ENCODE data around the gene HACD3. TPM values are rescaled to one million over a fixed set of nuclear protein-coding genes. Genes with fewer than 3 reads are reported as not detected.
"Not testable (repeated sequence)": the region's sequence is repeated elsewhere in the genome, so short reads cannot be mapped to it uniquely, and the experiment has no call there.

HACD3 gene
- total RNA-seq, 1 donor from 2014 or later, result 129 TPM

DNA sequence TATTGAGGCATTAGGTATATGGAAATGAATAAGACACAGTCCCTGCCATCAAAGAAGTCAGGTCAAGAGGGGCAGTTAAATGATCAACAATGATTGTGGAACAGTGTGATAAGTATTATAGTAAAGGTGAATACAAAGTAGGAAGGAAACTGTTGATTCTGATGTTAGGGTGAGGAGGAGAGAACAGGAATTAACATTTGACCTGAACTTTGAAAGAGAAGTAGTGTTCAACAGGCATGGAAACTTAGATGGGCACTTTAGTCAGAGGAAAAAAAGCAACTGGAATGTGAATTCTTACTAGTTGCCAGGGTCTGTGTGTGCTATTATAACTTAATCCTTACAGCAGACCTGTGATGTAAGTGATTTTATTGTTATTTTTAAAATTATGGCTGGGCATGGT lies 17.6 kb downstream of the HACD3 start:
- Mint-ChIP-seq H3K36me3 (ENCODE audit: low read depth, unreplicated experiment) (peaks cover 2% of the 10 kb centered on the region), H3K27ac (ENCODE audit: unreplicated experiment) (no peak overlapping the region), H3K27me3 (ENCODE audit: low read depth, unreplicated experiment) (no peaks in the 10 kb centered on the region), H3K4me3 (ENCODE audit: unreplicated experiment) (no peak overlapping the region), H3K9me3 (ENCODE audit: unreplicated experiment) (no peaks in the 10 kb centered on the region), H3K4me1 (ENCODE audit: low read depth, unreplicated experiment) (peaks cover 15% of the 10 kb centered on the region)
- no peak overlapping the region for H3K4me3 ChIP-seq (ENCODE audit: insufficient read depth, low read depth, low read length)
- H3K36me3 ChIP-seq (ENCODE audit: insufficient read depth, low read length), result no peaks in the 10 kb centered on the region
- no peak overlapping the region for H2AFZ ChIP-seq (ENCODE audit: low read depth, low read length)
- H4K20me1 ChIP-seq (ENCODE audit: insufficient read depth, low read length), result peaks cover 66% of the 10 kb centered on the region
- H3K27me3 ChIP-seq (ENCODE audit: insufficient read depth, low read length), result no peaks in the 10 kb centered on the region
- TF ChIP-seq EZH2 (IDR thresholded peaks at IDR 0.05; ENCODE audit: insufficient read depth, low read length), result no peak
- TF ChIP-seq, protein P1, sequence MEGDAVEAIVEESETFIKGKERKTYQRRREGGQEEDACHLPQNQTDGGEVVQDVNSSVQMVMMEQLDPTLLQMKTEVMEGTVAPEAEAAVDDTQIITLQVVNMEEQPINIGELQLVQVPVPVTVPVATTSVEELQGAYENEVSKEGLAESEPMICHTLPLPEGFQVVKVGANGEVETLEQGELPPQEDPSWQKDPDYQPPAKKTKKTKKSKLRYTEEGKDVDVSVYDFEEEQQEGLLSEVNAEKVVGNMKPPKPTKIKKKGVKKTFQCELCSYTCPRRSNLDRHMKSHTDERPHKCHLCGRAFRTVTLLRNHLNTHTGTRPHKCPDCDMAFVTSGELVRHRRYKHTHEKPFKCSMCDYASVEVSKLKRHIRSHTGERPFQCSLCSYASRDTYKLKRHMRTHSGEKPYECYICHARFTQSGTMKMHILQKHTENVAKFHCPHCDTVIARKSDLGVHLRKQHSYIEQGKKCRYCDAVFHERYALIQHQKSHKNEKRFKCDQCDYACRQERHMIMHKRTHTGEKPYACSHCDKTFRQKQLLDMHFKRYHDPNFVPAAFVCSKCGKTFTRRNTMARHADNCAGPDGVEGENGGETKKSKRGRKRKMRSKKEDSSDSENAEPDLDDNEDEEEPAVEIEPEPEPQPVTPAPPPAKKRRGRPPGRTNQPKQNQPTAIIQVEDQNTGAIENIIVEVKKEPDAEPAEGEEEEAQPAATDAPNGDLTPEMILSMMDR (IDR thresholded peaks at IDR 0.05; ENCODE audit: insufficient read depth, low read depth, low read length), result no peak
- no peak for DNase-seq (ENCODE audit: low read depth)
- H3K9me3 ChIP-seq (ENCODE audit: insufficient read depth, low read depth, low read length), result no peaks in the 10 kb centered on the region
- no peak for FAIRE-seq
- H3K79me2 ChIP-seq (ENCODE audit: insufficient read depth, low read length), result peaks cover 74% of the 10 kb centered on the region
- no peak overlapping the region for H3K9ac ChIP-seq (ENCODE audit: low read length)
- H3K4me1 ChIP-seq (ENCODE audit: insufficient read depth, low read length), result peaks cover 7% of the 10 kb centered on the region
- no peak overlapping the region for H3K4me2 ChIP-seq (ENCODE audit: low read length)
- H3K27ac ChIP-seq (ENCODE audit: low read depth, low read length), result no peak overlapping the region

GRCh38 chr15:65549288-65549687 lies 19.0 kb downstream of the HACD3 start:
- Histone ChIP-seq H3K79me2 (ENCODE audit: insufficient read depth, low read length) (peaks cover 65% of the 10 kb centered on the region), H4K20me1 (ENCODE audit: insufficient read depth, low read length) (peaks cover 59% of the 10 kb centered on the region)
- H3K36me3 Mint-ChIP-seq (ENCODE audit: low read depth, unreplicated experiment); FAIRE-seq; H3K27me3 Mint-ChIP-seq (ENCODE audit: low read depth, unreplicated experiment); H3K4me2 ChIP-seq (ENCODE audit: low read length); H3K9me3 ChIP-seq (ENCODE audit: insufficient read depth, low read depth, low read length); H2AFZ ChIP-seq (ENCODE audit: low read depth, low read length); H3K9me3 Mint-ChIP-seq (ENCODE audit: unreplicated experiment); DNase-seq (ENCODE audit: low read depth); H3K9ac ChIP-seq (ENCODE audit: low read length); H3K36me3 ChIP-seq (ENCODE audit: insufficient read depth, low read length); H3K27me3 ChIP-seq (ENCODE audit: insufficient read depth, low read length); H3K27ac Mint-ChIP-seq (ENCODE audit: unreplicated experiment); H3K4me3 ChIP-seq (ENCODE audit: insufficient read depth, low read depth, low read length); H3K4me3 Mint-ChIP-seq (ENCODE audit: unreplicated experiment); H3K27ac ChIP-seq (ENCODE audit: low read depth, low read length); H3K4me1 ChIP-seq (ENCODE audit: insufficient read depth, low read length): not testable (repeated sequence)
- H3K4me1 Mint-ChIP-seq (ENCODE audit: low read depth, unreplicated experiment), result peaks cover 15% of the 10 kb centered on the region

GRCh38 chr15:65550681-65551098 lies 20.4 kb downstream of the HACD3 start:
- Histone ChIP-seq H2AFZ (ENCODE audit: low read depth, low read length) (no peak overlapping the region), H3K36me3 (ENCODE audit: insufficient read depth, low read length) (no peaks in the 10 kb centered on the region), H3K4me3 (ENCODE audit: insufficient read depth, low read depth, low read length) (no peak overlapping the region), H3K4me1 (ENCODE audit: insufficient read depth, low read length) (peaks cover 7% of the 10 kb centered on the region), H3K9ac (ENCODE audit: low read length) (no peak overlapping the region), H3K79me2 (ENCODE audit: insufficient read depth, low read length) (peaks cover 56% of the 10 kb centered on the region), H3K9me3 (ENCODE audit: insufficient read depth, low read depth, low read length) (no peaks in the 10 kb centered on the region), H3K27ac (ENCODE audit: low read depth, low read length) (no peak overlapping the region), H4K20me1 (ENCODE audit: insufficient read depth, low read length) (peaks cover 67% of the 10 kb centered on the region), H3K27me3 (ENCODE audit: insufficient read depth, low read length) (no peaks in the 10 kb centered on the region), H3K4me2 (ENCODE audit: low read length) (peak overlapping the region; percentile 47)
- DNase-seq (ENCODE audit: low read depth), result peak; percentile 80
- no peaks in the 10 kb centered on the region for H3K9me3 Mint-ChIP-seq (ENCODE audit: unreplicated experiment)
- peaks cover 15% of the 10 kb centered on the region for H3K4me1 Mint-ChIP-seq (ENCODE audit: low read depth, unreplicated experiment)
- H3K27me3 Mint-ChIP-seq (ENCODE audit: low read depth, unreplicated experiment), result no peaks in the 10 kb centered on the region
- H3K27ac Mint-ChIP-seq (ENCODE audit: unreplicated experiment), result peak overlapping the region; percentile 75
- peak overlapping the region; percentile 5 for H3K4me3 Mint-ChIP-seq (ENCODE audit: unreplicated experiment)
- peaks cover 15% of the 10 kb centered on the region for H3K36me3 Mint-ChIP-seq (ENCODE audit: low read depth, unreplicated experiment)
- TF ChIP-seq, protein P1 (IDR thresholded peaks at IDR 0.05; ENCODE audit: insufficient read depth, low read depth, low read length), result no peak
- no peak for TF ChIP-seq EZH2 (IDR thresholded peaks at IDR 0.05; ENCODE audit: insufficient read depth, low read length)
- no peak for FAIRE-seq
